Measurements from ENCODE around the gene USP10. TPM values are rescaled to one million over a fixed set of nuclear protein-coding genes. Genes with fewer than 3 reads are reported as not detected.

Gene USP10
- total and polyA plus RNA-seq, 4 donors = 28.2 to 46.1 (median 42.0) TPM

- H3K27me3 ChIP-seq (ENCODE audit: control insufficient read depth in 4 of 4, insufficient read depth in 4 of 4, low read length in 3 of 4) = no peaks in the 10 kb centered on the region
- no peak overlapping the region for H3K27ac ChIP-seq (ENCODE audit: low read depth in 1 of 2, low read length in 2 of 2)
- DNase-seq (ENCODE audit: low spot score) = no peak
- TF ChIP-seq GABPA (IDR thresholded peaks at IDR 0.05 in 1 of 2, conservative IDR thresholded peaks at IDR 0.05 in 1 of 2) = no peak
- peak; percentile 15 for TF ChIP-seq YY1 (IDR thresholded peaks at IDR 0.05)
- no peak overlapping the region for H3K4me3 ChIP-seq (ENCODE audit: low read depth in 1 of 3, low read length in 3 of 3)
- no peaks in the 10 kb centered on the region for H3K36me3 ChIP-seq (ENCODE audit: control insufficient read depth in 4 of 4, insufficient read depth in 3 of 4, low read depth in 1 of 4, low read length in 3 of 4)
- peaks cover 0 to 17% (median 7%) of the 10 kb centered on the region in 4 donors for H3K4me1 ChIP-seq (ENCODE audit: control insufficient read depth in 4 of 4, insufficient read depth in 4 of 4, low read length in 3 of 4)
- H3K9me3 ChIP-seq (ENCODE audit: control insufficient read depth in 4 of 4, low read length in 3 of 4) = no peaks in the 10 kb centered on the region
- H3K9ac ChIP-seq (ENCODE audit: low read depth in 1 of 2, low read length in 2 of 2) = no peak overlapping the region
These were observed 52.1 kb downstream of the USP10 start for GRCh38 chr16:84751947-84752346.

GRCh38 chr16:84752600-84752999, 52.8 kb downstream of the USP10 start:
- Histone ChIP-seq H3K27ac (ENCODE audit: low read depth in 1 of 2, low read length in 2 of 2) (no peak overlapping the region), H3K4me1 (ENCODE audit: control insufficient read depth in 4 of 4, insufficient read depth in 4 of 4, low read length in 3 of 4) (peaks cover 0 to 17% (median 7%) of the 10 kb centered on the region in 4 donors), H3K9me3 (ENCODE audit: control insufficient read depth in 4 of 4, low read length in 3 of 4) (no peaks in the 10 kb centered on the region), H3K4me3 (ENCODE audit: low read depth in 1 of 3, low read length in 3 of 3) (no peak overlapping the region), H3K27me3 (ENCODE audit: control insufficient read depth in 4 of 4, insufficient read depth in 4 of 4, low read length in 3 of 4) (no peaks in the 10 kb centered on the region), H3K9ac (ENCODE audit: low read depth in 1 of 2, low read length in 2 of 2) (no peak overlapping the region), H3K36me3 (ENCODE audit: control insufficient read depth in 4 of 4, insufficient read depth in 3 of 4, low read depth in 1 of 4, low read length in 3 of 4) (no peaks in the 10 kb centered on the region)
- no peak for DNase-seq (ENCODE audit: low spot score)
- TF ChIP-seq YY1 (IDR thresholded peaks at IDR 0.05) = no peak
- TF ChIP-seq FOXA2 (IDR thresholded peaks at IDR 0.05) = no peak
- 88% methylated on average over 8 of the region's 8 CpGs for WGBS

- 89% methylated on average over 14 of the region's 14 CpGs for WGBS
- no peak overlapping the region for H3K4me3 ChIP-seq (ENCODE audit: low read depth in 1 of 3, low read length in 3 of 3)
- H3K9ac ChIP-seq (ENCODE audit: low read depth in 1 of 2, low read length in 2 of 2) = peak overlapping the region in 1 of 2 donors; percentile 37
- no peaks in the 10 kb centered on the region for H3K9me3 ChIP-seq (ENCODE audit: control insufficient read depth in 4 of 4, low read length in 3 of 4)
- peaks cover 0 to 21% (median 7%) of the 10 kb centered on the region in 4 donors for H3K4me1 ChIP-seq (ENCODE audit: control insufficient read depth in 4 of 4, insufficient read depth in 4 of 4, low read length in 3 of 4)
- no peaks in the 10 kb centered on the region for H3K27me3 ChIP-seq (ENCODE audit: control insufficient read depth in 4 of 4, insufficient read depth in 4 of 4, low read length in 3 of 4)
- H3K36me3 ChIP-seq (ENCODE audit: control insufficient read depth in 4 of 4, insufficient read depth in 3 of 4, low read depth in 1 of 4, low read length in 3 of 4) = no peaks in the 10 kb centered on the region
- TF ChIP-seq FOXA2 (IDR thresholded peaks at IDR 0.05) = no peak
- TF ChIP-seq TAF1 (conservative IDR thresholded peaks at IDR 0.05) = no peak
- TF ChIP-seq EGR1 (IDR thresholded peaks at IDR 0.05; ENCODE audit: low read depth in 2 of 2) = no peak
- TF ChIP-seq HNF4A (conservative IDR thresholded peaks at IDR 0.05) = no peak
- TF ChIP-seq CTCF (IDR thresholded peaks at IDR 0.05; ENCODE audit: low read depth, low read length, missing input control) = no peak
- TF ChIP-seq MAX (IDR thresholded peaks at IDR 0.05) = no peak
- TF ChIP-seq HNF4G (IDR thresholded peaks at IDR 0.05) = no peak
- TF ChIP-seq ATF3 (IDR thresholded peaks at IDR 0.05) = no peak
- no peak for TF ChIP-seq RXRA (IDR thresholded peaks at IDR 0.05)
- TF ChIP-seq GABPA (IDR thresholded peaks at IDR 0.05 in 1 of 2, conservative IDR thresholded peaks at IDR 0.05 in 1 of 2) = no peak
- no peak for TF ChIP-seq REST (IDR thresholded peaks at IDR 0.05)
- no peak for TF ChIP-seq SP1 (IDR thresholded peaks at IDR 0.05)
- TF ChIP-seq ZBTB33 (IDR thresholded peaks at IDR 0.05) = no peak
- no peak for TF ChIP-seq RAD21 (IDR thresholded peaks at IDR 0.05)
- no peak for TF ChIP-seq NR2F2 (IDR thresholded peaks at IDR 0.05)
- TF ChIP-seq YY1 (IDR thresholded peaks at IDR 0.05) = no peak
- H3K27ac ChIP-seq (ENCODE audit: low read depth in 1 of 2, low read length in 2 of 2) = no peak overlapping the region
- DNase-seq (ENCODE audit: low spot score) = no peak
These were observed 53.9 kb downstream of the USP10 start for GRCh38 chr16:84753412-84754326.

Data from liver (tissue), 9 donors.